ENCODE data around the gene GPATCH3. TPM values are rescaled to one million over a fixed set of nuclear protein-coding genes. Genes with fewer than 3 reads are reported as not detected.
"Not testable (repeated sequence)": the region's sequence is repeated elsewhere in the genome, so short reads cannot be mapped to it uniquely, and the experiment has no call there.

Gene GPATCH3
- total RNA-seq, 1 donor: 11.8 TPM

DNA sequence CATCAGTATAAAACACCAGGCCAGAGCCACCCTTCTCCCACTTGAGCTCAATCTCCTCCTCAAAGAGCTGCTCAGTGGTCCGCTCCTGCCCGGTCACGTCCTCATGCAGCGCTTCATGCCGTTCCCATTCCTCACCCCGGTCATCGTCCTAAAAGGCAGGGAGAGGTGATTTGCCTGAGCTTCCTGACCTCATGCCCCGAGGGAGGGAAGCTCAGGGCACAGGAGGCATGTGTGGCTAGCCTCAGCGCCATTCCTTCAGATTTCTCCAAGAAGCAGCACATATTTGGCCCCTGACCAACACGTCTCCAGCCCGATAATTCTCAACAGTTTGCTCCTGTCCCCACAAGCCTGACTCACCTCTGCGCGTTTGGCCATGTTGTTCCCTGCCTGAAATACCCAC lies 6.0 kb downstream of the GPATCH3 start:
- H3K4me3 ChIP-seq (ENCODE audit: low read length): no peak overlapping the region
- peaks cover 25% of the 10 kb centered on the region for H3K4me1 ChIP-seq (ENCODE audit: insufficient read depth, low read length)
- no peaks in the 10 kb centered on the region for H3K9me3 ChIP-seq (ENCODE audit: low read depth, low read length)
- no peaks in the 10 kb centered on the region for H3K27me3 ChIP-seq (ENCODE audit: insufficient read depth, low read length)

DNA sequence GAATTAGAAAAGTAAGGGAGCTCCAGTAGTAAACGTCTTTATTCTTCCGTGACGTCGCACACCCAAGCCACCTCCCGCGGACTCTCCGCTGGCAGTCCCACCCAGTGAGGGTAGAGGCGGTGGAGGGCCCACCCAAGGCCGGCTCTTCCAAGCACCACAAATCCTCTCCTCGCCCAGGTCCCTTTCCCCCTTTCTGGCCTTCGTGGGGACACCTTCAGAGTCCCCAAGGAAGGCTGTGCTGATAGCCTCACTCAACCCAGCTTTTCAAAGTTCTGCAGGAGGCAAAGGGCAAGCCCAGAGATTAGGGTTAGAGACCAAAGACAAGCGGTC lies 9.8 kb downstream of the GPATCH3 start:
- no peaks in the 10 kb centered on the region for H3K9me3 ChIP-seq (ENCODE audit: low read depth, low read length)
- no peaks in the 10 kb centered on the region for H3K27me3 ChIP-seq (ENCODE audit: insufficient read depth, low read length)
- peaks cover 21% of the 10 kb centered on the region for H3K4me1 ChIP-seq (ENCODE audit: insufficient read depth, low read length)
- peak overlapping the region; percentile 78 for H3K4me3 ChIP-seq (ENCODE audit: low read length)

DNA sequence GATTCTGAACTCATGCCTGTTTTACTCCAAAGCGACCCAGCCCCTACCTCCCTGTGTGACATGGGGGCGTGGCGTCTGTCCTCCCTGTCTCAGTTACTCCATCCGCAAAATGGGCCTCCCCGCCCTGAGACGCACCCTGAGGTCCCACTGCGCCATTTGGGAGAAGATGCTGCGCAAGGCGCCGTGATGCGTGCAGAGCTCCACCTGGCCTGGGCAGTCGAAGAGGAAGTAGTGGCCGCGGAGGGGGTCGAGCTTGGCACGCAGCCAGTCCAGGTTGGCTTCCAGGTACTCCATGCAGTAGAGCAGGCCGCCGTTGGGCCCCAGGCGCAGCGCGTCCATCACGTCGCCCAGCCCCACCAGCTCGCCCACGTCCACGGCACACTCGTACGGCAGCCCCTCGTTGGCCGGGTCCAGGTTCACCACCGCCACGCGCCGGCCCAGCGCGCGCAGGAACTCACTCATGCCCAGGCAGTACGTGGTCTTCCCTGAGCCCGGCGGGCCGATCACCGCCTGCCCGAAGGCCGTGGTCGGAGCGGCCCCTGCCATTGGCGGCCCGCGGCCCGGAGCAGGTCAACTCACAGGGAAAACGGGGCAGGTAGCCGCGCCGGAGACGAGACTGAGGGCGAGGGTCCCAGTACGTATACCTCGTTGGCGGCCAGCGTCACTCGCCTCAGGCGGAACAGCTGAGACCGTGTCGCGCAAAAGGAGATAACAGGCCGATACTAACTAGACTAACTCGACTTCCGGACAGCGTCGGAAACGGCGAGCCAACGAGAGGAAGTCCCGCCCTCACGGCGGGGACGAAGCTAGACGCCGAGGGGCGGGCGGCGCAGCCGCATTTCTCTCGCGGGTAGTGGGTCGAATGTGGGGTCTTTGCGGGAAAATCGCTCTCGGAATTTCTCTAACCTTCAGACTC lies 10.5 kb downstream of the GPATCH3 start, which contains the start of gene GPN2:
TSS of gene GPN2 (minus strand) at position 733 of the 916 bp plus-strand sequence. CDS start at position 546, 187 bp downstream.
- no peaks in the 10 kb centered on the region for H3K9me3 ChIP-seq (ENCODE audit: low read depth, low read length)
- H3K4me1 ChIP-seq (ENCODE audit: insufficient read depth, low read length): peaks cover 21% of the 10 kb centered on the region
- peak within 1 kb of the TSS; percentile 78 for H3K4me3 ChIP-seq (ENCODE audit: low read length)
- H3K27me3 ChIP-seq (ENCODE audit: insufficient read depth, low read length): no peaks in the 10 kb centered on the region

DNA sequence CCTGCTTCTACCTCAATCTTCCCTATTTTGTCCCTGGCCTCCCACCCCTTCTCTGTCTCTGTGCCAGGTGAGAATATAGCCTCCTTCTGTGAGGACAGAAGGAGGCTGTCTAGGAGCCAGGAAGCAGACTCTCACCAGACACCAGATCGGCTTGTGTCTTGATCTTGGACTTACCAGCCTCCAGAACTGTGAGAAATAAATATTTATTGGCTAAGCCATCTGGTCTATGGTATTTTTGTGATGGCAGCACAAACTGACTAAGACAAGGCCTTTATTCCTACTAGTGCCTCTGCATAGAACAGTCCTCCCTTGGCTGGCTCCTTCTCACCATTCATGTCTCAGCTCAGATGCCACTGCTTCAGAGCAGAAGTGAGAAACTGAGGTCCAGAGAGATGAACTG lies 12.0 kb downstream of the GPATCH3 start:
- Histone ChIP-seq H3K9me3 (ENCODE audit: low read depth, low read length) (no peaks in the 10 kb centered on the region), H3K4me3 (ENCODE audit: low read length) (no peak overlapping the region), H3K27me3 (ENCODE audit: insufficient read depth, low read length) (no peaks in the 10 kb centered on the region), H3K4me1 (ENCODE audit: insufficient read depth, low read length) (peaks cover 21% of the 10 kb centered on the region)

DNA sequence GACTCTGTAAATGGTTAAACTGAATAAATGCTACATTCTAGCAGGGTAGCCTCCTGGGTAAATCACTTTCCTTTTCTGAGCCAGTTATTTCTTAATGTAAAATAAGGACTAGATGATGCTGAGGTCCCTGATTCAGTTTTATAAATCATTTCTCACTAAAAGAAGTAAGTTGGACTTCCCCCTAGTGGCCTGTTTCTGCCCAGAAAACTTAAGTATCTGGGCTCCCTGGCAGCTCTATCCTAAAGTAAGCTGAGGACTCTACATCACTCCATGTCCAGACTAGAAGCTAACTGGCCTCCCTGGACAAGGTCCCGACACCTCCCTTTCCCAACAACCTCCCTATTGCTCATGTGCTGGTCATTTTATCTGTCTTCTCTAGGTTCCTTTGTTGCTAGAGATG lies 13.1 kb downstream of the GPATCH3 start:
- H3K4me1 ChIP-seq (ENCODE audit: insufficient read depth, low read length): peaks cover 21% of the 10 kb centered on the region
- H3K27me3 ChIP-seq (ENCODE audit: insufficient read depth, low read length): no peaks in the 10 kb centered on the region
- H3K9me3 ChIP-seq (ENCODE audit: low read depth, low read length): no peaks in the 10 kb centered on the region
- no peak overlapping the region for H3K4me3 ChIP-seq (ENCODE audit: low read length)

DNA sequence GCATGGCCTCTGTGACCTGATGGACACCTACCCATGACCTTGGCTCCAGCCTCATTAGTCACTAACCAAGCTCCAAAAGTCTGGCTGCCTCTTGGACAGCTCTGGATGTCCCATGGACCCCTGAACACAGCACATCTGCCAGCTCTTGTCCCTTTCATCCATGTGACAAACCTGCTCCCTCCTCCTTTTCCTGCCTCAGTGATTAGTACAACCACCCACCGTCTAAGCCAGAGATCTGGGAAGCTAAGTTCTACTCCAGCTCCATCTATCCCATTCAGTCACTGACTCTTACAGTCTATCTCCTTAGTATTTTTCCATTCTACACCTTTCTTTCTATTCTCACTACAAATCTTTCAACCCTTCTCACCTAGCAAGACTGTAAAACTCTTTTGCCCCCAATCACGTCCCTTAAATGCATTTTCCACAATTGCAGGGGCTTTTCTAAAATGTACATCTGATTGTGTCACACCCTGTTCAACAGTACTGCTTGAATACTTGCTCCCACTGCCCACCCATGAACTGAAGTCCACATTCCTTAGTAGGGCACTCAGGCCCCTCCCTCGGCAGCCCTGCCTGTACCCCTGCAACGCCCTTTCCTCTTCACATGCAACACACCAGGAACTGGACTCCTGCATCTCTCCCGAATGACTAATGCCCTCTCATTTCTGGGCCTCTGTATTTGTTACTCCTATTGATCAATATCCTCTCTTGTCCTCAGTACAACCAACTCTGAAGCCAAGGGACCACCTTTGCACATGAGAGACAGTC lies 17.4 kb downstream of the GPATCH3 start:
- no peaks in the 10 kb centered on the region for H3K27me3 ChIP-seq (ENCODE audit: insufficient read depth, low read length)
- no peaks in the 10 kb centered on the region for H3K9me3 ChIP-seq (ENCODE audit: low read depth, low read length)
- H3K4me3 ChIP-seq (ENCODE audit: low read length): no peak overlapping the region
- no peaks in the 10 kb centered on the region for H3K4me1 ChIP-seq (ENCODE audit: insufficient read depth, low read length)

DNA sequence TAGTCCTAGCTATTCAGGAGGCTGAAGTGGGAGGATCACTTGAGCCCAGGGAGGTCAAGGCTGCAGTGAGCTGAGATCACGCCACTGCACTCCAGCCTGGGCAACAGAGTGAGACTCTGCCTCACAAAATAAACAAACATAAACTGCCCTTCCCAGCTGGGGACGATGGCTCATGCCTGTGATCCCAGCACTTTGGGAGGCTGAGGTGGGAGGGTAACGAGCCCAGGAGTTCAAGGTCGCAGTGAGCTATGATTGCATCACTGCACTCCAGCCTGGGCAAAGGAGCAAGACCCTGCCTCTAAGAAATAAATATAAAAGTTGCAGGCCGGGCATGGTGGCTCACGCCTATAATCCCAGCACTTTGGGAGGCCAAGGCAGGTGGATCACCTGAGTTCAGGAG lies 18.7 kb downstream of the GPATCH3 start:
- not testable (repeated sequence) for H3K9me3 ChIP-seq (ENCODE audit: low read depth, low read length); H3K4me1 ChIP-seq (ENCODE audit: insufficient read depth, low read length); H3K4me3 ChIP-seq (ENCODE audit: low read length); H3K27me3 ChIP-seq (ENCODE audit: insufficient read depth, low read length)

DNA sequence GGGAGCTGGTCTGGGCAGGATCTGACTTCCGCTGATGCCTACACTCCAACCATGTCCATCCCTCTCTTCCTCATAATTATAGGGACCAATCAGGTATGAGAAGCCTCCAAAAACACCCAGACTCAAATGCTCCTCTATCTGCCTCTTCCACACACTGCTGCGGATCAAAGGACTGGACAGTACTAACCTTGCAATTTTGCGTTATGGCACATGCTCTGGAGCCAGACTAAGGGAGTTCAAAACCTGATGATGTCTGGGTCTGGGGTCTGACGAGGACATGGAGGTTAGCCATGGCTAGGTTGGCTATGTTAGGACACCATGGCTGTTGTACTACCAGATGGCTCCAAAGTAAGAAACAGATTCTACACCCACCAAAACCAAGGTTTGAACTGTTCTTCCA lies 20.5 kb downstream of the GPATCH3 start:
- Histone ChIP-seq H3K4me3 (ENCODE audit: low read length) (no peak overlapping the region), H3K9me3 (ENCODE audit: low read depth, low read length) (no peaks in the 10 kb centered on the region), H3K4me1 (ENCODE audit: insufficient read depth, low read length) (no peaks in the 10 kb centered on the region), H3K27me3 (ENCODE audit: insufficient read depth, low read length) (no peaks in the 10 kb centered on the region)

DNA sequence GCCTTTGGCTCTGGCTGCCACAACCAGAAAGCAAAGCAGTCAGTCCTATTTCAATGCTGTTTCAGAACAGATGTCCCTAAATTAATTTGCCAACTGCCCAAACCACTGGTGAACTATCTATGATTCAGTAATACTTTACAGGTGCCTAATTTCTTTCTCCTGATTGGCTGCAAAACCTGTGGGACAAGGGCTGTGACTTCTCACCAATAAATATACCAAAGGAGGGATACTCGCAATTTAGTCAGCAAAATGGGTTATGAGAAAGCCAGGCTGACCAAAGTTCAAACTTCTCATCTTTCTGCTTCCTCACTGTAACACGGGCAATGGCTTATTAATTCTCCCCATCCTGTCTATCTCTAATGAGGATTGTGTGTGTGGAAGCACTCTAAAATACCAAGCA lies 22.9 kb downstream of the GPATCH3 start:
- H3K4me3 ChIP-seq (ENCODE audit: low read length): no peak overlapping the region
- no peaks in the 10 kb centered on the region for H3K27me3 ChIP-seq (ENCODE audit: insufficient read depth, low read length)
- no peaks in the 10 kb centered on the region for H3K9me3 ChIP-seq (ENCODE audit: low read depth, low read length)
- H3K4me1 ChIP-seq (ENCODE audit: insufficient read depth, low read length): no peaks in the 10 kb centered on the region

DNA sequence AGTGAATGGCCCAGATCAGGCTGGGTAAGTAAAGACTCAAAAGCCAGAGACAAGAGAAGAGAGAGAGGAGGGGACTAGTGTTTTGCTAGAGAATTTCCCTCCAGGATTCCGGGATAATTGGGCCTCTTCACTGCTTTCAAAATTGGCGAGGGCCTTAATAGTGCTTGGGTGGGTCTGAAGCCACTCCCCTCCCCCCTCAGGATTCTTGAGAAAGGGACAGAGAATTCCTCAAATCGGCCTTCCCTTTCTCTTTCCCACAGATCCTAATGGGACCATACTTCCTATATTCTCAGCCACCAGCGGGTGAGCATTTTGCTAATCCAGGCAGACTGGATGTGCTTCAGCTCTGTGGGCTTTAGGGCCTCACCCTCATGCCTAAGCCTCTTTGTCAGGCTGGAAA lies 25.4 kb downstream of the GPATCH3 start:
- H3K27me3 ChIP-seq (ENCODE audit: insufficient read depth, low read length): no peaks in the 10 kb centered on the region
- H3K4me3 ChIP-seq (ENCODE audit: low read length): no peak overlapping the region
- no peaks in the 10 kb centered on the region for H3K9me3 ChIP-seq (ENCODE audit: low read depth, low read length)
- no peaks in the 10 kb centered on the region for H3K4me1 ChIP-seq (ENCODE audit: insufficient read depth, low read length)

DNA sequence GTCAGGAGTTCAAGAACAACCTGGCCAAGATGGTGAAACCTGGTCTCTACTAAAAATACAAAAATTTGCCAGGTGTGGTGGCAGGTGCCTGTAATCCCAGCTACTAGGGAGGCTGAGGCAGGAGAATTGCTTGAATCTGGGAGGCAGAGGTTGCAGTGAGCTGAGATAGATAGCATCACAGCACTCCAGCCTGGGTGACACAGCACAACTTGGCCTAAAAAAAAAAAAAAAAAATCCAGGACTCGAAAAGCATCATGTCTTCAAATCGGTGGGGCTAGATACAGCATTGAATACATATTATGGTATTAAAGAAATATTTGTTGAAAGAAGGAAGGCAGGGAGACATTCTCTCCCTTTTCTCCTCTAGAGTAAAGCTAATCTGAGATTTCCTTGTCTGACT lies 27.2 kb downstream of the GPATCH3 start:
- not testable (repeated sequence) for H3K27me3 ChIP-seq (ENCODE audit: insufficient read depth, low read length); H3K4me3 ChIP-seq (ENCODE audit: low read length); H3K4me1 ChIP-seq (ENCODE audit: insufficient read depth, low read length); H3K9me3 ChIP-seq (ENCODE audit: low read depth, low read length)

DNA sequence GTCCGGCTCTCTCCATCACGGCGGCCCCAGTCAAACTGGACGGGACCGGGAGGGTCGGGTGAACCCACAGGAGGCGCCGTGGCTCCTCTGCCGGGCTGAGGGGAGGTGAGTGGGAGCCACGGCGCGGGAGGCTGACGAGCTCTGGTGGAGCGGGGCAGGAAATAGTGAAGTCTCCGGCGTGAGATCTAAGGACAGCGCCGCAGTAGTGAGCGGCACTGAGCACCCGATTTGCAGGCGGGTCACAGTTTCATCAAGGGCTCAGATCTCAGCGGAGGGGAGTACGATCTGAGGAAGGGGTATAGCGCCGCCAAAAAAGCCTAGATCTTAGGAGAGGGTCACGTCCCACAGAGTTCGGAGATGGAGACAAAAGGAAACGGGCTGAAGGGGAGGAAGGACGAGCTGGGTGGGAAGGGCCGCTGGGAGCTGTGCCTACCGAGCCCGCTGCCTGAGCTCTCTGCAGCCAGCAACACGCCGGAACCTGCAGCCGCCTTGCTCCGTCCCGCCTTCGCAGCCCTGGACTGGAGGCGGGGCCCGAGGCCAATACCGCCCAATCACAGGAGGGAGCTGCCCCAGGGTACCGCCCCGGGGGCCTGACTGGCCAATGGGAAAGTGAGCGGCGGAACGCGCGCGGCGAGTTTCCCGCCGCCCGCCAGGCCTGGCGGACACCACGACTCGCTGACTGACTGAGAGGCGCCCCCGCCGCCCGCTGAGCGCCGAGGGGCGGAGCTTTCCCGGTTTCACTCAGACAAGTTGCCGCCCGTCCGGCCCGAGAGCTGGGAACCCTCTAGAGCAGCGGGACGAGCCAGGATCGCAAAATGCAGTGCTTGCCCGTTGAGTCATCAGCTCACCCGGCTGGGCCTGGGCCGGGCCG lies 35.4 kb downstream of the GPATCH3 start:
- Histone ChIP-seq H3K9me3 (ENCODE audit: low read depth, low read length) (no peaks in the 10 kb centered on the region), H3K4me1 (ENCODE audit: insufficient read depth, low read length) (peaks cover 15% of the 10 kb centered on the region), H3K4me3 (ENCODE audit: low read length) (peak overlapping the region; percentile 74), H3K27me3 (ENCODE audit: insufficient read depth, low read length) (no peaks in the 10 kb centered on the region)

DNA sequence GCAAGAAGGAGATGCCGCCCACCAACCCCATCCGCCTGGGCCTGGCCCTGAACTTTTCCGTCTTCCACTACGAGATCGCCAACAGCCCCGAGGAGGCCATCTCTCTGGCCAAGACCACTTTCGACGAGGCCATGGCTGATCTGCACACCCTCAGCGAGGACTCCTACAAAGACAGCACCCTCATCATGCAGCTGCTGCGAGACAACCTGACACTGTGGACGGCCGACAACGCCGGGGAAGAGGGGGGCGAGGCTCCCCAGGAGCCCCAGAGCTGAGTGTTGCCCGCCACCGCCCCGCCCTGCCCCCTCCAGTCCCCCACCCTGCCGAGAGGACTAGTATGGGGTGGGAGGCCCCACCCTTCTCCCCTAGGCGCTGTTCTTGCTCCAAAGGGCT lies 36.6 kb downstream of the GPATCH3 start:
- Histone ChIP-seq H3K27me3 (ENCODE audit: insufficient read depth, low read length) (no peaks in the 10 kb centered on the region), H3K4me1 (ENCODE audit: insufficient read depth, low read length) (peaks cover 15% of the 10 kb centered on the region), H3K4me3 (ENCODE audit: low read length) (no peak overlapping the region), H3K9me3 (ENCODE audit: low read depth, low read length) (no peaks in the 10 kb centered on the region)

DNA sequence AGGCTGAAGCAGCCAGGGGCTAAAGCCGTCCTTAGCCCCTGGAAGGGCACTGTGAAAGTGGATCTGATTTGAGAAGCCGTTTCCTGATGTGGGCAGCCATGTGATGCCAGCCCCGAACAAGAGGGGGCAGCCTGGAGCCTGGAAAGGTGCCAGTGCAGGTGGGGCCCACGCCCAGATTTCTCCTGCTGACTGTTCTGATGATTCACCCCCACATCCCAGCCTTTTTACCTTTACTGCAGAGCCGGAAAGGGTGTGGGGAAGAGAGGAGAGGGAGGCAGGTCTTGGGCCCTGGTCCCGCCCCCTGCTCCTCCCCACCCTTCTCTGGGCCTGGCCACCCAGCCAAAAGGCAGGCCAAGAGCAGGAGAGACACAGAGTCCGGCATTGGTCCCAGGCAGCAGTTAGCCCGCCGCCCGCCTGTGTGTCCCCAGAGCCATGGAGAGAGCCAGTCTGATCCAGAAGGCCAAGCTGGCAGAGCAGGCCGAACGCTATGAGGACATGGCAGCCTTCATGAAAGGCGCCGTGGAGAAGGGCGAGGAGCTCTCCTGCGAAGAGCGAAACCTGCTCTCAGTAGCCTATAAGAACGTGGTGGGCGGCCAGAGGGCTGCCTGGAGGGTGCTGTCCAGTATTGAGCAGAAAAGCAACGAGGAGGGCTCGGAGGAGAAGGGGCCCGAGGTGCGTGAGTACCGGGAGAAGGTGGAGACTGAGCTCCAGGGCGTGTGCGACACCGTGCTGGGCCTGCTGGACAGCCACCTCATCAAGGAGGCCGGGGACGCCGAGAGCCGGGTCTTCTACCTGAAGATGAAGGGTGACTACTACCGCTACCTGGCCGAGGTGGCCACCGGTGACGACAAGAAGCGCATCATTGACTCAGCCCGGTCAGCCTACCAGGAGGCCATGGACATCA lies 37.2 kb downstream of the GPATCH3 start, which contains the start of gene SFN:
TSS of gene SFN (plus strand) at position 369 of the 904 bp plus-strand sequence. CDS start at position 433, 64 bp downstream.
- H3K9me3 ChIP-seq (ENCODE audit: low read depth, low read length): no peaks in the 10 kb centered on the region
- H3K27me3 ChIP-seq (ENCODE audit: insufficient read depth, low read length): no peaks in the 10 kb centered on the region
- H3K4me1 ChIP-seq (ENCODE audit: insufficient read depth, low read length): peaks cover 15% of the 10 kb centered on the region
- H3K4me3 ChIP-seq (ENCODE audit: low read length): no peak within 1 kb of the TSS
